ENCODE results near the gene BNC2. TPM values are rescaled to one million over a fixed set of nuclear protein-coding genes. Genes with fewer than 3 reads are reported as not detected.

Gene BNC2
- total and polyA plus RNA-seq, 5 donors from 2014 or later = not detected

DNA sequence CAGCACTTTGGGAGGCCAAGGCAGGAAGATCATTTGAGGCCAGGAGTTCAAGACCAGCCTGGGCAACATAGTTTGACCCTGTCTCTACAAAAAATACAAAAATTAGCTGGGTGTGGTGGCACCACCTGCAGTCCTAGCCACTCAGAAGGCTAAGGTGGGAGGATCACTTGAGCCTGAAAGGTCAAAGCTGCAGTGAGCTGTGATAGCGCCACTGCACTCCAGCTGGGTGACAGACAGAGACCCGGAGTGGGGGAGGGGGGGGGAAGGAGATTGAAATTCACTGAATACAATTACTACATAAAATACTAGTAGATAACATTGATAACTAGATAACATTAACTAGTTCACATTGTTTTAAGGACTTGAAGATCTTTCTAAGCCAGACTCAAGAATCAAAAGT lies 345.6 kb downstream of the BNC2 start:
- H3K27me3 Mint-ChIP-seq = no peaks in the 10 kb centered on the region
- H3K4me3 Mint-ChIP-seq = no peak overlapping the region
- DNase-seq (no peak), ATAC-seq (ENCODE audit: low read depth in 2 of 2) (no peak)
- H3K27me3 ChIP-seq (ENCODE audit: control insufficient read depth, insufficient read depth, low read length) = no peaks in the 10 kb centered on the region
- H3K9me3 Mint-ChIP-seq = peaks cover 0 to 8% (median 3%) of the 10 kb centered on the region in 7 donors
- no peak overlapping the region for H3K4me3 ChIP-seq (ENCODE audit: low read depth, low read length)
- H3K36me3 Mint-ChIP-seq = no peaks in the 10 kb centered on the region
- no peaks in the 10 kb centered on the region for H3K36me3 ChIP-seq (ENCODE audit: control insufficient read depth, insufficient read depth, low read length)
- no peak overlapping the region for H3K27ac ChIP-seq (ENCODE audit: insufficient read depth, low read length, poor library complexity, severe bottlenecking)
- H3K4me1 Mint-ChIP-seq = no peaks in the 10 kb centered on the region
- H3K9me3 ChIP-seq (ENCODE audit: control insufficient read depth in 2 of 2, low read length in 2 of 2) = no peaks in the 10 kb centered on the region
- no peak overlapping the region for H3K27ac Mint-ChIP-seq
- no peaks in the 10 kb centered on the region for H3K4me1 ChIP-seq (ENCODE audit: control insufficient read depth, insufficient read depth, low read length, poor library complexity, severe bottlenecking)

DNA sequence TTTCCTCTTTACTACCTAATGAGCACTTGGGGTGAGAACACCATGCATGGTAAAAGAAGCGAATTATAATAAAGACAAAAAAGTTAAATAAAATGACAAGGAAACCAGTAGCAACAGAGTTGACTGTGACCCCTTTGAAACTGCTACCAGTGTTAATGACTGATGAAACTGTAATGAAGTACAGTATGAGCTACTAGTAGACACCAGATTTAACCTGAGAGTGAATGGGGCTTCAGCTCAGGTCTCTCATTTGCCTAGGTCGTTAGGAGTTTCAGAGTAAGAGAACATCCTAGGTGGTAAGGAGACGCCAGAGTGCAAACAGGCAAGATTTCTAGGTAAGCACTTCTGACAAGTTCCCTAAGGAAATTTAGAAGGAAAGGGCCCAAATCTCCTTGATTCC lies 346.4 kb downstream of the BNC2 start:
- no peaks in the 10 kb centered on the region for H3K4me1 ChIP-seq (ENCODE audit: control insufficient read depth, insufficient read depth, low read length, poor library complexity, severe bottlenecking)
- no peaks in the 10 kb centered on the region for H3K36me3 ChIP-seq (ENCODE audit: control insufficient read depth, insufficient read depth, low read length)
- Mint-ChIP-seq H3K27ac (no peak overlapping the region), H3K27me3 (no peaks in the 10 kb centered on the region), H3K4me1 (no peaks in the 10 kb centered on the region), H3K9me3 (peaks cover 0 to 8% (median 3%) of the 10 kb centered on the region in 7 donors), H3K4me3 (no peak overlapping the region), H3K36me3 (no peaks in the 10 kb centered on the region)
- no peaks in the 10 kb centered on the region for H3K9me3 ChIP-seq (ENCODE audit: control insufficient read depth in 2 of 2, low read length in 2 of 2)
- DNase-seq = no peak
- no peak overlapping the region for H3K4me3 ChIP-seq (ENCODE audit: low read depth, low read length)
- H3K27ac ChIP-seq (ENCODE audit: insufficient read depth, low read length, poor library complexity, severe bottlenecking) = no peak overlapping the region
- ATAC-seq (ENCODE audit: low read depth in 2 of 2) = no peak
- no peaks in the 10 kb centered on the region for H3K27me3 ChIP-seq (ENCODE audit: control insufficient read depth, insufficient read depth, low read length)

DNA sequence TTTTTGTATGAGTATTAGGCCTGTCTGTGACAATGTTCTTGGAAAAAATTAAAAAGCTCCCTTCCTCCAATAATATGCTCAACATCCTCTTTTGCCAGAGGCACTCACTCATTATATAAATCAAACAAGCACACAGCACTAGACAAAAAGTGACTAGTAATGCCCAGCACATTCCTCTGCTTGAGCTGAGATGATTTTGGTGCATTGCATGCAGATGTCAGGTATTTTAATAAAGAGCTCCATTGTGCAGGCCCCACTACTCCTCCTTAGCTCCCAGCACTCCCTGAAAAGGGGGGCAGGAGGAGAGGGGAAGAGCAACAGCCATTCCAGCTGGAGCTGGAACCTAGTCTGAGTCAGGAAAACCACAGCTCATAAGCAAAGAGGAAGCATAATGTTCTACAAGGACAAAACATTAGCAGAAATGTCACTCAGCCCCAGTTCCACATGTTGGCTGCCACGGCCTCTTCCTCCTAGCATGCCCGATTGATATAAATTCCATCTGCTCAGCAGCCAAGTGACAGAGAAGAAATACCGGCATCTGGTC lies 348.5 kb downstream of the BNC2 start:
- no peak overlapping the region for H3K27ac Mint-ChIP-seq
- ATAC-seq (ENCODE audit: low read depth in 2 of 2) = no peak

DNA sequence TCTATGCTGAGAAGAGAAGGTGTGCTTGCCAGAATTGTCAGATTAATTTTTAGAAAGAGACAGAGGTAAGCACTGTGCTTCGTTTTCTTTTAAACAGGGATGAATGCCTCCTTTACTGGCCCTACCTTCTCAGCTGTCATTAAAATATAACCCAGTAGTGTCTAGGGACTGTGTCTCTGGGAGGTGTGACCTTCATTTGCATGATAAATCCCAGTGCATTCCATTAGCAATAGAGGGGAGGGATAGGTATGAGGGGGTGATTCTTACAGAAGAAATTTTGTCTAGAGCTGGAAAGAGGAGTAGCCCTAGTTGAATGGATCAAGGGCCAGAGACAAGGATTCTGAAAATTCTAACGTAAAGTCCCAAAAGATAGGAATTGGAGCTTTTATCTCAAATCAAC lies 351.5 kb downstream of the BNC2 start:
- no peaks in the 10 kb centered on the region for H3K4me1 Mint-ChIP-seq

More for the DNA sequence above, 348.5 kb downstream of the BNC2 start:
- no peak overlapping the region for H3K4me3 Mint-ChIP-seq
- no peaks in the 10 kb centered on the region for H3K36me3 ChIP-seq (ENCODE audit: control insufficient read depth, insufficient read depth, low read length)
- no peaks in the 10 kb centered on the region for H3K27me3 ChIP-seq (ENCODE audit: control insufficient read depth, insufficient read depth, low read length)
- no peaks in the 10 kb centered on the region for H3K36me3 Mint-ChIP-seq
- no peak overlapping the region for H3K4me3 ChIP-seq (ENCODE audit: low read depth, low read length)
- H3K9me3 ChIP-seq (ENCODE audit: control insufficient read depth in 2 of 2, low read length in 2 of 2) = no peaks in the 10 kb centered on the region
- H3K4me1 ChIP-seq (ENCODE audit: control insufficient read depth, insufficient read depth, low read length, poor library complexity, severe bottlenecking) = no peaks in the 10 kb centered on the region
- H3K27me3 Mint-ChIP-seq = no peaks in the 10 kb centered on the region
- peaks cover 0 to 6% (median 3%) of the 10 kb centered on the region in 7 donors for H3K9me3 Mint-ChIP-seq
- DNase-seq = no peak
- no peak overlapping the region for H3K27ac ChIP-seq (ENCODE audit: insufficient read depth, low read length, poor library complexity, severe bottlenecking)
- H3K4me1 Mint-ChIP-seq = no peaks in the 10 kb centered on the region

DNA sequence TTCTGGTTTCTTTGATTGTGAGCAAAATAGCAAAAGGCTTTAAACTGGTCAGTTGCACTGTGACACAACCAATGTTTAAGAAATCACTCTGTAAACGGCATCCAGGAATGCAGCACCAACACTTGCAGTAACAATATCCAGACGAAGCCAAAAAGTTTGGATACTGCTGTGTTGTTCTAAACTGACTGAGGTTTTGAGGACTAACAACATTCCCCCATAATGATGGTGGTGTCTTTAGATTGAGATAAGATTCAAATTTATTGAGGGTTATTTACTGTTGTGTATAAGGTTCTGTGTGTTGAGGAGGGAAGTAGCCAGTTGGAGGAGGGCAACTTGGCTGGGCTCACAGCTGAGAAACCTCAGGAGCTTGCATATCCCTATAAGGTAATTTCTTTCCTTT lies 353.6 kb downstream of the BNC2 start:
- H3K9me3 ChIP-seq (ENCODE audit: control insufficient read depth in 2 of 2, low read length in 2 of 2) = no peaks in the 10 kb centered on the region
- no peaks in the 10 kb centered on the region for H3K4me1 Mint-ChIP-seq
- no peak for DNase-seq
- no peak overlapping the region for H3K27ac Mint-ChIP-seq
- no peaks in the 10 kb centered on the region for H3K36me3 Mint-ChIP-seq
- no peak overlapping the region for H3K27ac ChIP-seq (ENCODE audit: insufficient read depth, low read length, poor library complexity, severe bottlenecking)
- ATAC-seq (ENCODE audit: low read depth in 2 of 2) = no peak
- H3K4me1 ChIP-seq (ENCODE audit: control insufficient read depth, insufficient read depth, low read length, poor library complexity, severe bottlenecking) = no peaks in the 10 kb centered on the region
- H3K4me3 Mint-ChIP-seq = no peak overlapping the region
- no peaks in the 10 kb centered on the region for H3K27me3 Mint-ChIP-seq
- peaks cover 0 to 7% (median 0%) of the 10 kb centered on the region in 7 donors for H3K9me3 Mint-ChIP-seq
- no peaks in the 10 kb centered on the region for H3K36me3 ChIP-seq (ENCODE audit: control insufficient read depth, insufficient read depth, low read length)
- no peaks in the 10 kb centered on the region for H3K27me3 ChIP-seq (ENCODE audit: control insufficient read depth, insufficient read depth, low read length)
- no peak overlapping the region for H3K4me3 ChIP-seq (ENCODE audit: low read depth, low read length)

More for the DNA sequence above, 351.5 kb downstream of the BNC2 start:
- H3K4me1 ChIP-seq (ENCODE audit: control insufficient read depth, insufficient read depth, low read length, poor library complexity, severe bottlenecking) = no peaks in the 10 kb centered on the region
- no peak overlapping the region for H3K27ac Mint-ChIP-seq
- no peak for ATAC-seq (ENCODE audit: low read depth in 2 of 2)
- no peaks in the 10 kb centered on the region for H3K36me3 Mint-ChIP-seq
- no peaks in the 10 kb centered on the region for H3K27me3 ChIP-seq (ENCODE audit: control insufficient read depth, insufficient read depth, low read length)
- no peaks in the 10 kb centered on the region for H3K27me3 Mint-ChIP-seq
- no peaks in the 10 kb centered on the region for H3K9me3 ChIP-seq (ENCODE audit: control insufficient read depth in 2 of 2, low read length in 2 of 2)
- DNase-seq = no peak
- peaks cover 0 to 7% (median 3%) of the 10 kb centered on the region in 7 donors for H3K9me3 Mint-ChIP-seq
- H3K4me3 ChIP-seq (ENCODE audit: low read depth, low read length) = no peak overlapping the region
- no peak overlapping the region for H3K4me3 Mint-ChIP-seq
- no peak overlapping the region for H3K27ac ChIP-seq (ENCODE audit: insufficient read depth, low read length, poor library complexity, severe bottlenecking)
- no peaks in the 10 kb centered on the region for H3K36me3 ChIP-seq (ENCODE audit: control insufficient read depth, insufficient read depth, low read length)

DNA sequence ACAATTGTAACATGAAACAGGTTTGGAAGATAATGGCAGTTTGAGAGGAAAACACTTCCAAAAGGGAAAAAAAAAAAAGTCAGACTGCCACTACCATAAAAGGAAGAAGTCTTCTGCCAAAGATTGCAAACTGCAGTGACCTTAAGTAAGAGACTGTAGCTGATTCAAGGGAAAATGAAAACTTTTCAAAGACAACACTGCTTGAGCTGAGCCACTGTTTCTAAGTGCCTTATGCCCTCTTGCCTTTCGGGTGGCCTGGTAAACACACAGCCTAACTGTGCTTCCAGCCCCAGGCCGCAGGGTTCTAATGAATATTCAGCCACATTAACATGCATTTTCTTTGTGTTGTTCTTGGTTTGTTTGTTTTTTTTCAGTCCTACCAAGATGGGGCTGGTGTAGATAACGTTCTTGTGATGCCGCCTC lies 354.6 kb downstream of the BNC2 start:
- Histone ChIP-seq H3K27me3 (ENCODE audit: control insufficient read depth, insufficient read depth, low read length) (no peaks in the 10 kb centered on the region), H3K4me1 (ENCODE audit: control insufficient read depth, insufficient read depth, low read length, poor library complexity, severe bottlenecking) (no peaks in the 10 kb centered on the region), H3K9me3 (ENCODE audit: control insufficient read depth in 2 of 2, low read length in 2 of 2) (no peaks in the 10 kb centered on the region), H3K27ac (ENCODE audit: insufficient read depth, low read length, poor library complexity, severe bottlenecking) (no peak overlapping the region), H3K4me3 (ENCODE audit: low read depth, low read length) (no peak overlapping the region), H3K36me3 (ENCODE audit: control insufficient read depth, insufficient read depth, low read length) (no peaks in the 10 kb centered on the region)
- peaks cover 0 to 7% (median 0%) of the 10 kb centered on the region in 7 donors for H3K9me3 Mint-ChIP-seq
- DNase-seq (no peak), ATAC-seq (ENCODE audit: low read depth in 2 of 2) (no peak)
- no peak overlapping the region for H3K4me3 Mint-ChIP-seq
- no peaks in the 10 kb centered on the region for H3K27me3 Mint-ChIP-seq
- H3K27ac Mint-ChIP-seq = no peak overlapping the region
- no peaks in the 10 kb centered on the region for H3K4me1 Mint-ChIP-seq
- H3K36me3 Mint-ChIP-seq = no peaks in the 10 kb centered on the region

DNA sequence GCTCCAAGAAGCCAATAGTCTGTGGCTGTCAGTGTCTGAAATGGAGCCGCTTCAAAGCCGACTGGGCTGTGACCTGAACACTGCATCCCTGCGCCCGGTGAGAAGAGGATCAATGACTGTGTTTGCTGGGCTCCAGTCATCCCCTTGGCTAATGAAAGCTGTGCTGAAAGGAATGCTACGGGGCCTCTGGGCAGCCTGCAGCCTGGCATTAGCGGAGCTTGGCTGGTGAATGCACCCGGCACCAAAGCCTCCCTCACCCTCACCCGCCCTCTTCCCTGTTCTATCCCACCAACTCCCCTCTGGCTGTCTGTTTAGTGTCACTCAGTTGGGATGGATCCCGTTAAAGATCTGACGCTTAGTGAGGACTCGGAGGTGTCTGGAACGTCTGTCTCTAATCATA lies 355.3 kb downstream of the BNC2 start:
- no peak for ATAC-seq (ENCODE audit: low read depth in 2 of 2)
- no peaks in the 10 kb centered on the region for H3K4me1 Mint-ChIP-seq

DNA sequence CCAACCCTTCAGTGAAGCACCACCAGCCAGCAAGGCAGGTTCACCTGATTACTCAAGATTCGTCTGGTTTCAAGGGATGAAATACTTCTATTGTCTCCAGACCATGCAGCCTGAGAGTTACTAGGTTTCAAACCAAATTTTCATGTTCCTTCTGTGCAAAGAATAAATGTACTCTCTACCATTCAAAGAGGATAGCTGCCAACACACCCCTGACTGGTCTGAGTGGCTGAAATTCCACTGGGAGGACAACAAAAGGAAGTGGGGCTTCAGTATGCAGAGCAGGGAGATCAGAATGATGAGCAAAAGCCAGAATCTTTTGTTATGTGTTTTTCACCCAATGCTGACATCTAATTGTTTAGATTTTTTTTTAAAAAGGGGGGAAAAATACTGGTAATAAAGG lies 356.3 kb downstream of the BNC2 start:
- Mint-ChIP-seq H3K4me3 (no peak overlapping the region), H3K27ac (no peak overlapping the region), H3K27me3 (no peaks in the 10 kb centered on the region), H3K9me3 (peaks cover 0 to 7% (median 0%) of the 10 kb centered on the region in 7 donors), H3K4me1 (no peaks in the 10 kb centered on the region), H3K36me3 (no peaks in the 10 kb centered on the region)
- ATAC-seq (ENCODE audit: low read depth in 2 of 2) = no peak
- H3K9me3 ChIP-seq (ENCODE audit: control insufficient read depth in 2 of 2, low read length in 2 of 2) = no peaks in the 10 kb centered on the region
- H3K27me3 ChIP-seq (ENCODE audit: control insufficient read depth, insufficient read depth, low read length) = no peaks in the 10 kb centered on the region
- H3K4me3 ChIP-seq (ENCODE audit: low read depth, low read length) = no peak overlapping the region
- DNase-seq = no peak
- H3K4me1 ChIP-seq (ENCODE audit: control insufficient read depth, insufficient read depth, low read length, poor library complexity, severe bottlenecking) = no peaks in the 10 kb centered on the region
- no peak overlapping the region for H3K27ac ChIP-seq (ENCODE audit: insufficient read depth, low read length, poor library complexity, severe bottlenecking)
- no peaks in the 10 kb centered on the region for H3K36me3 ChIP-seq (ENCODE audit: control insufficient read depth, insufficient read depth, low read length)

More for the DNA sequence above, 355.3 kb downstream of the BNC2 start:
- no peaks in the 10 kb centered on the region for H3K27me3 ChIP-seq (ENCODE audit: control insufficient read depth, insufficient read depth, low read length)
- Mint-ChIP-seq H3K27me3 (no peaks in the 10 kb centered on the region), H3K4me3 (no peak overlapping the region), H3K9me3 (peaks cover 0 to 9% (median 0%) of the 10 kb centered on the region in 7 donors), H3K27ac (no peak overlapping the region), H3K36me3 (no peaks in the 10 kb centered on the region)
- no peak overlapping the region for H3K27ac ChIP-seq (ENCODE audit: insufficient read depth, low read length, poor library complexity, severe bottlenecking)
- H3K36me3 ChIP-seq (ENCODE audit: control insufficient read depth, insufficient read depth, low read length) = no peaks in the 10 kb centered on the region
- H3K4me1 ChIP-seq (ENCODE audit: control insufficient read depth, insufficient read depth, low read length, poor library complexity, severe bottlenecking) = no peaks in the 10 kb centered on the region
- H3K4me3 ChIP-seq (ENCODE audit: low read depth, low read length) = no peak overlapping the region
- no peaks in the 10 kb centered on the region for H3K9me3 ChIP-seq (ENCODE audit: control insufficient read depth in 2 of 2, low read length in 2 of 2)
- no peak for DNase-seq
